Measurements from ENCODE around the gene ATP9B.
"Not testable (repeated sequence)": the region's sequence is repeated elsewhere in the genome, so short reads cannot be mapped to it uniquely, and the experiment has no call there.

Gene ATP9B

GRCh38 chr18:79367989-79368388, 298.8 kb downstream of the ATP9B start:
- DNase-seq = no peak

- DNase-seq = no peak
Observed at GRCh38 chr18:79368681-79369080, 299.5 kb downstream of the ATP9B start.

GRCh38 chr18:79371561-79372121, 302.4 kb downstream of the ATP9B start:
- no peak for DNase-seq

GRCh38 chr18:79372461-79372860, 303.3 kb downstream of the ATP9B start:
- no peak for DNase-seq

GRCh38 chr18:79372991-79373390, 303.8 kb downstream of the ATP9B start:
- no peak for DNase-seq

GRCh38 chr18:79373736-79374135, 304.5 kb downstream of the ATP9B start:
- DNase-seq = no peak

- no peak for DNase-seq
Observed at GRCh38 chr18:79374408-79375171, 305.4 kb downstream of the ATP9B start.

- no peak for DNase-seq
Observed at GRCh38 chr18:79375441-79376154, 306.4 kb downstream of the ATP9B start.

- not testable (repeated sequence) for DNase-seq
Observed at GRCh38 chr18:79376661-79377060, 307.5 kb downstream of the ATP9B start.

- no peak for DNase-seq
Observed at GRCh38 chr18:79377187-79377891, 308.1 kb downstream of the ATP9B start.

GRCh38 chr18:79378536-79379250, 309.5 kb downstream of the ATP9B start:
- DNase-seq = no peak

GRCh38 chr18:79379251-79379905, 310.2 kb downstream of the ATP9B start:
- DNase-seq = no peak

- DNase-seq = no peak
Observed at GRCh38 chr18:79379931-79380815, 311.0 kb downstream of the ATP9B start.

- DNase-seq = no peak
Observed at GRCh38 chr18:79380816-79381806, 311.9 kb downstream of the ATP9B start.

- DNase-seq = no peak
Observed at GRCh38 chr18:79381811-79382311, 312.7 kb downstream of the ATP9B start.

GRCh38 chr18:79382681-79383387, 313.6 kb downstream of the ATP9B start:
- no peak for DNase-seq

GRCh38 chr18:79383388-79384056, 314.3 kb downstream of the ATP9B start:
- DNase-seq = no peak

GRCh38 chr18:79384151-79384807, 315.1 kb downstream of the ATP9B start:
- no peak for DNase-seq

All from cortex of kidney (tissue), 1 donor.